T-helper 17 cell (primary cell): Measurements from ENCODE around the gene ENPP1. TPM values are rescaled to one million over a fixed set of nuclear protein-coding genes. Genes with fewer than 3 reads are reported as not detected.

ENCODE experiments used
- ATAC-seq: fragments of 150-1000 bp; cut with Tn5 transposase; 2 replicates; pipeline ENCODE4 v1.10.0; 2021; ENCODE audit warnings: mild to moderate bottlenecking, moderate library complexity
- DNase-seq, 3 donors: peaks; one replicate each; pipeline versions ENCODE4 v3.0.0 to v3.0.0-alpha.2; 2020 to 2021
- H3K9me3 ChIP-seq: one replicate; pipeline ENCODE4 v1.7.0; 2013; ENCODE audit warnings: low read length, mild to moderate bottlenecking; ENCODE audit not compliant: control insufficient read depth, poor library complexity, severe bottlenecking
- H3K27ac Mint-ChIP-seq: one replicate; pipeline ENCODE4 v1.8.0; 2022; ENCODE audit warnings: mild to moderate bottlenecking, moderate library complexity, mixed read lengths
- H3K27me3 Mint-ChIP-seq: one replicate; pipeline ENCODE4 v1.8.0; 2022; ENCODE audit warnings: mixed read lengths
- H3K36me3 Mint-ChIP-seq: one replicate; pipeline ENCODE4 v1.8.0; 2022; ENCODE audit warnings: low read depth, mixed read lengths
- H3K4me1 Mint-ChIP-seq: one replicate; pipeline ENCODE4 v1.8.0; 2022; ENCODE audit warnings: mild to moderate bottlenecking, mixed read lengths
- H3K4me3 Mint-ChIP-seq: one replicate; pipeline ENCODE4 v1.8.0; 2022; ENCODE audit warnings: mild to moderate bottlenecking, moderate library complexity, mixed read lengths
- total RNA-seq, 4 donors: library from RNA in 2 of 4; stranded (reverse) in 2 of 4; gene quantifications; one replicate each; pipeline ENCODE4 v1.2.3 and lab custom pipeline; 2022 to 2026

Gene ENPP1
- total RNA-seq: 1 to 10 TPM; 1.7 to 2.1 TPM
- total RNA-seq (lab: John Stamatoyannopoulos, UW): 1.0 to 1.1 reads per million in 2 donors

DNA sequence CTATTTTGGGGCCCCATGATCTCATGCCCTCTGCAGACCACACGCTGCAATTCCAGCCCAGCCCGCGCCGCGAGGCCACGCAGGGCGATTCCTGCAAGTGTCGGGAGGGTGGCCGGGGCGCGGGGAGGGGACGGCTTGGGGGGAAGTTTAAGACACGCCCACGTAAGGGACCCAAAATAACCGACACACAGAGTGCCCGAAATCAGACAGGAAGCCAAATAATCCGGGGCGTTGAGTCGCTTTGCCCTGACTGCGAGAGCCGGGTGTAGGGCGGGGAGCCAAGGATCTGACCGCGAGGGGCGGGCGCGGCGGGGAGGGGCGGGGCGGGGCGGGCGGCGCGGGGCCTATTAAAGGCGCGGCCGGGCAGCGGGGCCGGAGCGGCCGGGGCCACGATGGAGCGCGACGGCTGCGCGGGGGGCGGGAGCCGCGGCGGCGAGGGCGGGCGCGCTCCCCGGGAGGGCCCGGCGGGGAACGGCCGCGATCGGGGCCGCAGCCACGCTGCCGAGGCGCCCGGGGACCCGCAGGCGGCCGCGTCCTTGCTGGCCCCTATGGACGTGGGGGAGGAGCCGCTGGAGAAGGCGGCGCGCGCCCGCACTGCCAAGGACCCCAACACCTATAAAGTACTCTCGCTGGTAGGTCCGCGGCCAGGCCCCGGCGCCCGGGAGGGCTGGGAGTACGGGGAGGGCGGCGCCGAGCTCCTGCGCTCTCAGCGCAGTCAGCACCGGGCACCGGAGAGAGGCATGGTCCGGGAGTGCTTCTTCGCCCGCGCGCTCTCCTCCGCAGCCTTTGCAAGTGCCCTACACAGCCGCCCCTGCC is at the start of gene ENPP1:
ENPP1 (plus strand) TSS at position 377 of the 816 bp plus-strand sequence; CDS start at position 393, 16 bp downstream.
- no peaks in the 10 kb centered on the region for H3K9me3 ChIP-seq
- H3K4me3 Mint-ChIP-seq: peak within 1 kb of the TSS; percentile 94
- H3K27me3 Mint-ChIP-seq: no peaks in the 10 kb centered on the region
- H3K36me3 Mint-ChIP-seq: no peaks in the 10 kb centered on the region
- ATAC-seq (peak; percentile 76), DNase-seq (peak; percentile 22 to 34 (median 27))
- peaks cover 27% of the 10 kb centered on the region for H3K4me1 Mint-ChIP-seq
- peak within 1 kb of the TSS; percentile 79 for H3K27ac Mint-ChIP-seq

DNA sequence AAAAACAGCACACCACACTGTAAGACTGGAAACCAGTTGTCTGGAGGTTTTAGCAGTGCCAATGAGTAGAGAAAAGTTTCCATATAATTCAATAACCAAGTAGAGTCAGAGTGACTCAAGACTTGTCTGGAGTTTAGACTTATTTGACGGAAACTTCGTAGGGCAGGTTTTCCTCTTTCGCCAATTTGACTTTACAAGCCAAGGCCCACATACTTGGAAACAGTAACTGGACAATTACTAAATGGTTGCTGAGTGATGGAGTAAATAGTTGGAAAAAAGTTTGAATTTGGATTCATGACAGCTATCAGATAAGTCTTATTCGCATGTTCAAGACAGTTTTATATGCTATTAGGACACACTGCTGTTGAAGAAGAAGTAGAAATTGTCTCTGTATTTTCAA is 48.9 kb upstream of the ENPP1 start:
- H3K36me3 Mint-ChIP-seq: no peaks in the 10 kb centered on the region
- ATAC-seq: no peak
- DNase-seq: no peak
- no peak overlapping the region for H3K4me3 Mint-ChIP-seq
- H3K27me3 Mint-ChIP-seq: peaks cover 25% of the 10 kb centered on the region
- H3K4me1 Mint-ChIP-seq: peaks cover 2% of the 10 kb centered on the region
- no peaks in the 10 kb centered on the region for H3K9me3 ChIP-seq
- H3K27ac Mint-ChIP-seq: no peak overlapping the region

DNA sequence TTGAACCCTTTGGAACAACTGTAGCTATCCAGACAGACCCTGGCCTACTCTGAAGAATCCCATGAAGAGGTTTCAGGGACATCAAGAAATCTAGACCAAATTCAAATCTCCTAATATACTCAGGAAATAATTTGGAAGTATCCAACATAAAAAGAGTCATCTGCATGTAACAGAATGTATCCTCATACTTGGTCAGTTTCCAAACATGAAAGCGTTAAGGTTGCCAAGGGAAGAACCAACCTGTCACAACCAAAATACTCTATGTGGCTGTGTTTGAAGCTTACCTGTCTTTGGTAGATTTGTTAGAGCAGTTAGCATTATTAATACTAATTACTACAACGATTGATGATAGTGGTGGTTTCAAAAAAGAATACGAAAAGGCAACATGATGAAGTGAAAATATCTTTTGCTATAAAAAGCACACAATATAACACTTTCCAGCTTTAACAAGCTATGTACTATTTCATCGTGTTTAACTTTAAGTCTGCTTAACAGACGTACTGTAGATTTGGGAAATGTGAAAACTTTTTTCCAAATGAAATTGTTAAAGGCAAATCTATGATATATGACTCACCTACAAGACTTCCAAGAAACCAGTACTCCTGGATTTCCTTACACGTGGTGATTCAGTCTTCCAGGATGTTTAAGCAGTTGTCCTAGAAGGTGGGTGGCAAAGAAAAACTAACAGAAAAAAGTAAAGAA is 46.6 kb upstream of the ENPP1 start:
- no peak for ATAC-seq
- peaks cover 14% of the 10 kb centered on the region for H3K27me3 Mint-ChIP-seq
- no peak overlapping the region for H3K27ac Mint-ChIP-seq
- no peak for DNase-seq
- peaks cover 2% of the 10 kb centered on the region for H3K4me1 Mint-ChIP-seq
- no peaks in the 10 kb centered on the region for H3K9me3 ChIP-seq
- no peak overlapping the region for H3K4me3 Mint-ChIP-seq
- no peaks in the 10 kb centered on the region for H3K36me3 Mint-ChIP-seq

DNA sequence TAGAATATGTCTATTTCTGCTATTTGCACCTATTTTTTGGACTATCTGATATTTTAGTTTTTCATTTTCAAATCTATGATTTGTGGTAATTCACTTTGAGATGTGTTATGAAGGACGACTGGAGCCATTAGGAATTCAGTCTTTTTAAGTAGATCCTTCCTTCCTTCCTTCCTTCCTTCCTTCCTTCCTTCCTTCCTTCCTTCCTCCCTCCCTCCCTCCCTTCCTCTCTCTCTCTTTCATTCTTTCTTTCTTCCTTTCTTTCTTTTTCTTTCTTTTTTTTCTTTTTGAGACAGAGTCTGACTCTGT is 46.1 kb upstream of the ENPP1 start:
- Mint-ChIP-seq H3K4me3 (no peak overlapping the region), H3K27me3 (peaks cover 12% of the 10 kb centered on the region), H3K27ac (no peak overlapping the region), H3K4me1 (peaks cover 2% of the 10 kb centered on the region), H3K36me3 (no peaks in the 10 kb centered on the region)
- DNase-seq (no peak), ATAC-seq (no peak)
- no peaks in the 10 kb centered on the region for H3K9me3 ChIP-seq

DNA sequence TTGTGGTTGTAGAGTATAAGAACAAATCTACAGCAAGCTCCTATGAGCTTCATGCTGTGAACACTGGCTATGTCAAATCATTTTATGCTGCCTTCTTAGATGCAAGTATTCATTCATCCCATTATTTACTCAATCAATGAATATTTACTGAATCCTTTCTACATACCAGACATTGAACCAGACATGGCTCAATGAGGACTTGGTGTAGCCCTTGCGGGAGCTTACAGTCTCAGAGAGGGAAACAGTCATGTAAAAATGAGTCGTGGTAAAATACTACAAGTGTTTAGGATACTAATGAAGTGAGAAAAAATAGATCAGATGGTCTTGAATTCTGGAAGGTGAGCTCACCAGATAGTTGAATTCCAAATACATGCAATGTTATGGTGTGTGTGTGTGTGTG is 44.8 kb upstream of the ENPP1 start:
- Mint-ChIP-seq H3K27me3 (peaks cover 12% of the 10 kb centered on the region), H3K4me1 (peaks cover 2% of the 10 kb centered on the region), H3K36me3 (no peaks in the 10 kb centered on the region), H3K27ac (no peak overlapping the region), H3K4me3 (no peak overlapping the region)
- H3K9me3 ChIP-seq: no peaks in the 10 kb centered on the region
- no peak for ATAC-seq
- no peak for DNase-seq

DNA sequence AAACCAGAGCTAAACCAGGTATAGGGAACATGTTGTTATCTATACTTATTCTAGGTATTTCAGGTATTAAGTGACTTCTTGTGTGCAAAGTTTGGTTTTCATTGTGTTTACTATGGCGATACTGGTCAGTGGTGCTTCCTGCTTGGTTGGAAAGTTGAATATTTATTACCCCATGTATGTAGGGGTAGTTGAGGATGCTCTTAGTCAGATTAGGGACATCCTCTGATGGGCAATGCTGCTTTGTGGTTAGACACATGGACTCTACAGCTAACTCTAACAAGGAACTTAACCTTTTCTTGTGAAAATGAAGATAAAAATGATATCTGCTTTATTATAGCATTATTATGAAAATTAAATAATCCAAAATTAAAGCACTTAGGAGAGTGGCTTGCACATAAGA is 44.1 kb upstream of the ENPP1 start:
- H3K9me3 ChIP-seq: no peaks in the 10 kb centered on the region
- ATAC-seq (no peak), DNase-seq (no peak)
- H3K4me3 Mint-ChIP-seq: no peak overlapping the region
- H3K27ac Mint-ChIP-seq: no peak overlapping the region
- no peaks in the 10 kb centered on the region for H3K36me3 Mint-ChIP-seq
- H3K4me1 Mint-ChIP-seq: peaks cover 2% of the 10 kb centered on the region
- peaks cover 12% of the 10 kb centered on the region for H3K27me3 Mint-ChIP-seq

DNA sequence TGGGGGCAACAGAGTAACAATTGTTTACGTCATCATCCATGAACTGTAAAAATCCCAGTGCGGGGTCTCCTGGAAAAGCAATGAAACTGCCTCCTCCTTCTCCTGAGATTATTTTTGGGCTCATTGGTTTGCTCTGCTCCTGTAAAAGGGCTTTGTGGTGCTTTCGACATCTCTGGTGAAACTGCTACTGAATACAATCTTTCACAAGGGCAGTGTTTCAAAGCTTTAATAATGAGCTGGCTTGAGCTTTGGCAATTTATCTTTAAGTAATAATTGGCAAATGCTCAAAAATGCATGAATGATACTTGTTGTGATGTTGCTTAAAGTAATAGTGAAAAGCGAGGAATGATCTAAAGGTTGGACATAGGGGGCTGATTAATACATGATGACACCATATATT is 43.5 kb upstream of the ENPP1 start:
- peaks cover 2% of the 10 kb centered on the region for H3K4me1 Mint-ChIP-seq
- H3K36me3 Mint-ChIP-seq: no peaks in the 10 kb centered on the region
- H3K4me3 Mint-ChIP-seq: no peak overlapping the region
- no peaks in the 10 kb centered on the region for H3K9me3 ChIP-seq
- no peak for DNase-seq
- no peak for ATAC-seq
- no peak overlapping the region for H3K27ac Mint-ChIP-seq
- H3K27me3 Mint-ChIP-seq: peaks cover 12% of the 10 kb centered on the region

DNA sequence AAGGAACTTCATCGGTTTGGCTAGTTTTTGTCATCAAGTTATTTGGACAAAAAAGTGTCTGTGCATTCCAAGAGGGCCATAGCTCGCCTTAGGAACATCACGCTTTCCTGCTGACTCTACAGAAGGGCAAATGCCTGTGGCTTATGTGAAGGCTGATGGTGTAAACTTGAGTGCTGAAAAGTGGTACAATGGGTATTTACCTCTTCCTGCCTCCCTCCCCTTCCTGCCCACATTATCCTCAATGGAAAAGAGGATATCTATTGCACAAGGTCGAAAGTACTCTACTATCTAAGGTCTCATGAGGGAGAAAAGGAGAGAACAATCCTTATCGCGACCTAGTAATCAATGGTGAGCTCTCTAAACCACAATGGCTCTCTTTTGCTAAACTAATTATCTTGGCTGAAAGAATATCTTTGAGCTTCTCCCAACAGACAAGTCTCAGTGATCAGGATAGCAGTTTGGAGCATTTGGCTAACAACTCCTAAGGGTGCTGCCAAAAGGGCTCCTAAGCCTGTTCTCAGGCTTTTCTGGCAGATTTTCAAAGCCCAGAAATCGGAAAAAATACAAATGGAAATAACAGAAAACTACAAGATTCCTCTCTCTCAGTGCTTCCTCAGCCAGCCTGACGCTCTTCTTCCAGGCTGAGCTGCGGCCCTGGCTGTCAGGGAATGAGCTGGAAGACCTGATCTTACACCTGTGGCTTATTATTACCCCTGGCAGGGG is 42.6 kb upstream of the ENPP1 start:
- H3K36me3 Mint-ChIP-seq: peaks cover 3% of the 10 kb centered on the region
- H3K4me1 Mint-ChIP-seq: peaks cover 2% of the 10 kb centered on the region
- peaks cover 16% of the 10 kb centered on the region for H3K27me3 Mint-ChIP-seq
- ATAC-seq (no peak), DNase-seq (no peak)
- no peaks in the 10 kb centered on the region for H3K9me3 ChIP-seq
- no peak overlapping the region for H3K27ac Mint-ChIP-seq
- no peak overlapping the region for H3K4me3 Mint-ChIP-seq

DNA sequence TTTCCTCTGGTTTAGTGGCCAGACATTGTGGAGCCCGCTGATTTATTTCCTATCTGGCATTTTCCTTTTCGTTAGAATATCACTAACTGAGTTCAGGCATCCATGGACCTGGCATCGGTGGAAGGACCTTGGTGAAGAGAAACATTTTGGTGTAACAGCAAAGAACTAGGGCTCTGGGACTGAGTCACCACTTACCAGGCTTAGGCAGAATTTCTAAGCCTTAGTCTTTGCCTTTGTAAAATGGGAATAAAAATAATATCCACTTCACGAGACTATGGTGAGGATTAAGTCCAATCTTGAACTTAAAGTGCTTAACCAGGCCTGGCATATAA is 42.0 kb upstream of the ENPP1 start:
- Mint-ChIP-seq H3K4me1 (peaks cover 2% of the 10 kb centered on the region), H3K27ac (no peak overlapping the region), H3K4me3 (no peak overlapping the region), H3K27me3 (peaks cover 21% of the 10 kb centered on the region), H3K36me3 (peaks cover 6% of the 10 kb centered on the region)
- DNase-seq: no peak
- no peaks in the 10 kb centered on the region for H3K9me3 ChIP-seq
- no peak for ATAC-seq

DNA sequence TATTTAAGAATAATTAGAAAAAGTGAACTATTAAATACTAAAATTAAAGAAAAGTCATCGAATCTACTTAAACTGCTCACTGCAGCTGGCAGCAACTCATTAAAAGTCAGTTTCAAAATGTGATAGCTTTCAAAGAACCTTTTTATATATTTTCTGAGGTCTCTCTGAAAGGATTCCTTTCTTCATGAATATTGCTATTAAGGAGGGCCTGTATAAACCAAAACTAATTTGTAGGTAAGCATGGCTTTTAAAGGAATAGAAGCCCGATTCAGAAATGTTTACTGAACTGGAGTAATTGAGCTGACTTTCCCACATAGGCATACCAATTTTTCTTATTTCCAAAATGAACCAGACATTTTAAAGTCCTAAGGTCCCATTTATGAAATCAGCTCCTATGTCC is 41.2 kb upstream of the ENPP1 start:
- H3K4me3 Mint-ChIP-seq: no peak overlapping the region
- H3K4me1 Mint-ChIP-seq: peaks cover 2% of the 10 kb centered on the region
- peaks cover 27% of the 10 kb centered on the region for H3K27me3 Mint-ChIP-seq
- no peak for DNase-seq
- H3K27ac Mint-ChIP-seq: no peak overlapping the region
- no peaks in the 10 kb centered on the region for H3K9me3 ChIP-seq
- no peak for ATAC-seq
- H3K36me3 Mint-ChIP-seq: peaks cover 8% of the 10 kb centered on the region

DNA sequence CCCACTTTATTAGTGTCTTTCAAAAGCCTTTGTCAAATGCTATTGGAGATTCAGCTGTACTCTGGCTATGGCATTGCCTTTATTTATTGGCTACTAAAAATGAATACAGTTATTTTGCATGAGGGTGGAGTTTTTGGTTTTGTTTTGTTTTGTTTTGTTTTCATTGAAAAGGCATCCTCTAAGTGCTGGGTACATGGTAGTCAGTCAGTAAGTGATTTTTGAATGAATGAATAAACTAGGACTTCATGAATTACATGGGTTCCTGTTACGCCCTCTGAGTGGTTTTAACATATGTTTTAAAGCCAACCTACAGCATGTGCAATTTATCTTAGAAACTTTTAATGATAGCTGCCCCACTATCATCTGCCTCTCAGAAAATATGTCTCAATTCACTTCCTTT is 38.9 kb upstream of the ENPP1 start:
- Mint-ChIP-seq H3K27ac (no peak overlapping the region), H3K4me3 (no peak overlapping the region)
- no peak for DNase-seq

DNA sequence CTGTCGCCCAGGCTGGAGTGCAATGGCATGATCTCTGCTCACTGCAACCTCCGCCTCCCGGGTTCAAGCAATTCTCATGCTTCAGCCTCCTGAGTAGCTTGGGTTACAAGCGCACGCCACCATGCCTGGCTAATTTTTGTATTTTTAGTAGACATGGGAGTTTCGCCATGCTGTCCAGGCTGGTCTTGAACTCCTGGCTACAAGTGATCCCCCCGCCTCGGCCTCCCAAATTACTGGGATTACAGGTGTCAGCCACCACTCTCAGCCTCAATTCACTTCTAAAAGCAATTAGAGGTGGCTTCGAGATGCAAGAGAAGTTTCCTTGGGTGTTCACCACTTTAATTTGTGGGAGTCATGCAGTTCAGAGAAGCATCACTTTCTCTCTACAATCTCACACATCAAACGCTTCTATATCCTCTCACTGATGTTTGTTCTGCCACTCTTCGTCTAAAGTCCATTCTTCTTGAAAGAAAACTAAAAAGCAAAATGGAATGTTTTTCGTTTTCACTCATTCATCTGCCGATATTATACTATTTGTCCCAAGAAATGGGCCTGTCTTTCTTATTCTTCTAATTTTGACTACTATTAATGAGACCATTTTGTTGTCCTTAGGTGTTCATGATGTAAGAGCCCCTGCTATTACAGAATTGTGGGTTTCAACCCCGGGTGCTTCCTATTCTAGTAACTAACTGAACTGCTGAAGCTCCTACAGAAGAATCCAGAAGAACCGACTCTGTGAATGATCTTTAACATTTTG is 38.3 kb upstream of the ENPP1 start:
- H3K9me3 ChIP-seq: no peaks in the 10 kb centered on the region
- DNase-seq (no peak), ATAC-seq (no peak)
- Mint-ChIP-seq H3K4me1 (no peaks in the 10 kb centered on the region), H3K36me3 (peaks cover 8% of the 10 kb centered on the region), H3K27ac (no peak overlapping the region), H3K27me3 (peaks cover 33% of the 10 kb centered on the region), H3K4me3 (no peak overlapping the region)

More for the DNA sequence above, 38.9 kb upstream of the ENPP1 start:
- Mint-ChIP-seq H3K4me1 (no peaks in the 10 kb centered on the region), H3K27me3 (peaks cover 33% of the 10 kb centered on the region), H3K36me3 (peaks cover 8% of the 10 kb centered on the region)
- H3K9me3 ChIP-seq: no peaks in the 10 kb centered on the region
- ATAC-seq: no peak

DNA sequence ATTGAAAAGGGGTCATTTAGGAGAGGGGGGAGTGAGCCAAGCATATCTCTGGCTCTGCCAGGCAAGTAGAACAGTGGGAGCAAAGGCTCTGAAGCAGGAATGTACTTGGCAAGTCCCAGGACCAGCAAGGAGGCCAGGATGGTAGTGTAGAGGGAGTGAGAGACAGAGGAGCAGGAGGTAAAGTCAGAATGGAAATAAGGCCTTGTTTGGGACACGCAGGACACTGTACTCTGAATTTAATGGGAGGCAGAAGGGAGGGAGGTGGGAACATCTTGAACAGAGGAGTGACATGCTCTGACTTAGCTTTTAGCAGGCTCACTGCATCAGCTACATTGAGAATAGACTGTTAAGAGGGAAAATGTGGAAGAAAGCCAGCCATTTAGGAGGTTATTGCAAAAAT is 37.0 kb upstream of the ENPP1 start:
- H3K9me3 ChIP-seq: no peaks in the 10 kb centered on the region
- Mint-ChIP-seq H3K36me3 (peaks cover 8% of the 10 kb centered on the region), H3K4me1 (peaks cover 2% of the 10 kb centered on the region), H3K4me3 (no peak overlapping the region), H3K27ac (no peak overlapping the region), H3K27me3 (peaks cover 35% of the 10 kb centered on the region)
- no peak for DNase-seq
- no peak for ATAC-seq
